ENCODE data around the gene KRT82.

Gene KRT82

DNA sequence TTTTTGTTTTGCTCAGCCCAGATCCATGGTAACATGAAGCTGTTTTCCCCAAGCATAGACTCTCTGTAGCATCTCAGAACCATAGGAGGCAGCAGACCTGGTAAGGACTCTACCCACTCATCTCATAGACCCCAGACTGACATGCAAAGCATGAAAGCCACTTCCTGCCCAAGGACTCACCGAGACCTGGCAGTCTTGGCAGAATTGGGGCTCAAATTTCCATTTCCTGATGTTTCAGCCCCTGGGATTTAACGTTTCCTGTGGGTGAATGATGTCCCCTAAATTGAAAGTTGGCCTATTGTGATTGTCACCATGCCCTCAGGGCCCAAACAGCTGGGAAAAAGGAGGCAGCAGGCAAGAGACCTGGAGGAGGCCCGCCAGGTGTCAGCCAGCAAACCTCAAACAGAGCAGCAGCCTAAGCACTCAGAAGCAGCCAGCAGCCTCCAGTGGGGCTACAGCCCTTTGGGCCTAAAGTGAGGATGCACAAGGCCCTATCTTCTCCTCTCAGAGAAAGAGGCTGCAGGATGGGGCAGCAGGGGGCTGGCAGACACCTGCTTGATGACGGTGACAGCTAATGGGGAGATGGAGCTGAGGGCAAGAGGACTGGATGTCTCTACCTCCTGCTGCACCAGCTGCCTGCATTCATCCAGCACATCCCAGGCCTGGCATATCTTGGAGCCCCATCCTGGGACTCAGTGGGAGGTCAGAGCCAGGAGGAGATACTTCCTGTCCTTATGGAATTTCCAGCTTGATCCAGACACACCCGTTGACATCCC lies 47.4 kb downstream of the KRT82 start:
- no peaks in the 10 kb centered on the region for H3K9me3 ChIP-seq (replicated peaks; ENCODE audit: insufficient read depth, low read length)
- no peak for TF ChIP-seq CTCF (IDR thresholded peaks at IDR 0.05; ENCODE audit: low read length)
- no peak for TF ChIP-seq EZH2 (optimal IDR thresholded peaks at IDR 0.05; ENCODE audit: low read depth, low read length)
- no peak for TF ChIP-seq EZH2phosphoT487 (IDR thresholded peaks at IDR 0.05; ENCODE audit: low read length)
- no peaks in the 10 kb centered on the region for H3K79me2 ChIP-seq (ENCODE audit: low read length)
- DNase-seq = peak; percentile 58
- H2AFZ ChIP-seq (ENCODE audit: low read length) = no peak overlapping the region
- no peaks in the 10 kb centered on the region for H3K36me3 ChIP-seq (replicated peaks; ENCODE audit: insufficient read depth, low read length)
- no peaks in the 10 kb centered on the region for H3K9me2 ChIP-seq (replicated peaks; ENCODE audit: insufficient read depth, low read length)
- H3K4me3 ChIP-seq (ENCODE audit: low read length) = no peak overlapping the region
- no peak overlapping the region for H3K4me2 ChIP-seq (ENCODE audit: low read depth, low read length)
- H3F3A ChIP-seq (ENCODE audit: insufficient read depth, low read length) = no peaks in the 10 kb centered on the region
- H3K4me1 ChIP-seq (ENCODE audit: low read length) = peaks cover 6% of the 10 kb centered on the region; the same call in 1 of the 2 replicates
- no peak overlapping the region for H3K27ac ChIP-seq (ENCODE audit: low read length)
- no peaks in the 10 kb centered on the region for H4K20me1 ChIP-seq (ENCODE audit: insufficient read depth, low read length)
- peaks cover 88% of the 10 kb centered on the region for H3K27me3 ChIP-seq (replicated peaks; ENCODE audit: insufficient read depth, low read length)
- no peak overlapping the region for H3K9ac ChIP-seq (ENCODE audit: low read length)

GRCh38 chr12:52356762-52357580 lies 49.2 kb downstream of the KRT82 start:
- Histone ChIP-seq H3K27ac (ENCODE audit: low read length) (no peak overlapping the region), H3K79me2 (ENCODE audit: low read length) (no peaks in the 10 kb centered on the region), H4K20me1 (ENCODE audit: insufficient read depth, low read length) (no peaks in the 10 kb centered on the region), H3K9me3 (replicated peaks; ENCODE audit: insufficient read depth, low read length) (no peaks in the 10 kb centered on the region), H3K36me3 (replicated peaks; ENCODE audit: insufficient read depth, low read length) (no peaks in the 10 kb centered on the region), H3F3A (ENCODE audit: insufficient read depth, low read length) (no peaks in the 10 kb centered on the region), H3K9ac (ENCODE audit: low read length) (no peak overlapping the region), H3K4me3 (ENCODE audit: low read length) (no peak overlapping the region), H3K27me3 (replicated peaks; ENCODE audit: insufficient read depth, low read length) (peaks cover 88% of the 10 kb centered on the region), H3K9me2 (replicated peaks; ENCODE audit: insufficient read depth, low read length) (no peaks in the 10 kb centered on the region), H3K4me2 (ENCODE audit: low read depth, low read length) (no peak overlapping the region), H2AFZ (ENCODE audit: low read length) (no peak overlapping the region), H3K4me1 (ENCODE audit: low read length) (peaks cover 6% of the 10 kb centered on the region; the same call in 1 of the 2 replicates)
- no peak for DNase-seq
- TF ChIP-seq CTCF (IDR thresholded peaks at IDR 0.05; ENCODE audit: low read length) = no peak
- TF ChIP-seq EZH2 (optimal IDR thresholded peaks at IDR 0.05; ENCODE audit: low read depth, low read length) = no peak
- TF ChIP-seq EZH2phosphoT487 (IDR thresholded peaks at IDR 0.05; ENCODE audit: low read length) = no peak

DNA sequence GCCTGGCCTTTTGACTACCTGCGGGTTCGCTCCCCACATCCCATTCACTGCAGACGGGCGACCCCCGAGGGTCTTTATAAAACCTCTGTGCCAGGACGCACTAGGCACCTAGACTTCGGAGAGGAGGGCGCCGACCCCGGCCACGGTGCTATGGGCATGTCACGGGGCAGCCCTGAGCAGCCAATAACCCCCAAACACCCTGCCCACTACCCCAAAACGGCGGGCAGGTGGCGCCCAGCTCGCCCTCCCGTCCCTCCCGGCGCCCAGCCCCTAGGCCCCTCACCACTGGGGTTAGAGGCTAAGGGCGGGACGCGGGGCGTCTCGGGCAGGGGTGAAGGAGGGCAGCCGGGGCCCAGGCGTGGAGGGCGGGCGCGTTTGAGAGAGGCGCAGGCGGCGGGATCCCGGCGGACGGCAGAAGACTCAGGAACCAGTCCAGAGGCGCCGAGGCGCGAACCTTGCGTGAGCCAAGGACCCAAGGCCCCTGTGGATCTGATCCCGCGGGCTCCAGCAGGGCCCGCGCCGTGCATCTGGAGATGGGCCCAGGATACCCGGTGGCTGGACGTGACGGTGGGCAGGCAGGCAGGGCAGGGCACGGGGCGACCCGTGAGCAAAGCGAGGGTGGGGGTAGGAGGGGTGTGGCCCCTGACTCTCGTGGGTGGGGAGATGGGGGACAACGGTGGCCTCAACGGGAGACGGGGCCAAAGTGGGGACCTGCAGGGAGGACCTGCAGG lies 49.9 kb downstream of the KRT82 start:
- Histone ChIP-seq H2AFZ (ENCODE audit: low read length) (no peak overlapping the region), H3K27me3 (replicated peaks; ENCODE audit: insufficient read depth, low read length) (peaks cover 86% of the 10 kb centered on the region), H3K9me3 (replicated peaks; ENCODE audit: insufficient read depth, low read length) (no peaks in the 10 kb centered on the region), H3K9ac (ENCODE audit: low read length) (no peak overlapping the region), H3K36me3 (replicated peaks; ENCODE audit: insufficient read depth, low read length) (no peaks in the 10 kb centered on the region), H3K4me1 (ENCODE audit: low read length) (peaks cover 6% of the 10 kb centered on the region; the same call in 1 of the 2 replicates), H4K20me1 (ENCODE audit: insufficient read depth, low read length) (no peaks in the 10 kb centered on the region), H3K9me2 (replicated peaks; ENCODE audit: insufficient read depth, low read length) (no peaks in the 10 kb centered on the region), H3K4me2 (ENCODE audit: low read depth, low read length) (no peak overlapping the region), H3K79me2 (ENCODE audit: low read length) (no peaks in the 10 kb centered on the region), H3K4me3 (ENCODE audit: low read length) (no peak overlapping the region), H3F3A (ENCODE audit: insufficient read depth, low read length) (no peaks in the 10 kb centered on the region), H3K27ac (ENCODE audit: low read length) (no peak overlapping the region)
- TF ChIP-seq EZH2phosphoT487 (IDR thresholded peaks at IDR 0.05; ENCODE audit: low read length) = no peak
- TF ChIP-seq EZH2 (optimal IDR thresholded peaks at IDR 0.05; ENCODE audit: low read depth, low read length) = no peak
- no peak for TF ChIP-seq CTCF (IDR thresholded peaks at IDR 0.05; ENCODE audit: low read length)
- DNase-seq = no peak
